A673 (cell line): ENCODE data around the gene SCML2.

Experiments
- CTCF ChIP-seq: fragments of 300-800, 200-600 bp; sonication (generic); conservative IDR thresholded peaks from 2 replicates; pipeline ENCODE4 v1.5.1; 2017; ENCODE audit warnings: low read depth, mild to moderate bottlenecking, antibody characterized with exemption, low read length, moderate library complexity, mixed read lengths
- EZH2 ChIP-seq: fragments of 200-600 bp; sonication (generic); IDR thresholded peaks from 2 replicates; pipeline ENCODE4 v1.6.1; 2017; ENCODE audit warnings: borderline replicate concordance, low read depth, mild to moderate bottlenecking, mixed read lengths, antibody characterized with exemption, low read length; ENCODE audit not compliant: poor library complexity, severe bottlenecking

GRCh38 chrX:18390941-18391538 is 36.6 kb upstream of the SCML2 start:
- TF ChIP-seq CTCF (peak; percentile 90), EZH2 (no peak)
